ENCODE measurements around the gene GIPC3.
"Not testable (repeated sequence)": the region's sequence is repeated elsewhere in the genome, so short reads cannot be mapped to it uniquely, and the experiment has no call there.

GIPC3 gene

DNA sequence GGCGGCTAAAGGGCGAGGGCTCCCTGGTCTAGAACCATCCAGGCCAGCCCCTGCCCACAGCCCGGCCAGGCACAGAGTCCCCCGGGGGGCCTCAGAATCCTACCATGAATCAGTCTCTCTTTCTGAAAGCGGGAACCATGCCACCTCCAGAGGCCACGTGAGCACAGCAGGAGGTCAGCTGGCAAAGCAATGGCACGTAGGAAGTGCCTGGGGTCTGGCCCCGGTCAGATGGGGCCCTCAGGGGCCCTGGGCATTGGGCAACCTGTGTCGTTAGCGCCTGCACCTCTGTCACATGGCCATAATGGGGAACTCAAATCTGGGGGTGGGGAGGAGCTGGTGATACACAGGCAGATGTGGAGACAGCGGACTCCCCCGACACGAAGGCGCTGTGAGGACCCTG is 36.7 kb upstream of the GIPC3 start:
- DNase-seq: no peak
- in situ Hi-C loops (cut with HindIII; ENCODE audit: low pct_ligation_motif_present, low pct_unique_long_range_greater_than_20kb, low sequenced_read_pairs): no loop called here

DNA sequence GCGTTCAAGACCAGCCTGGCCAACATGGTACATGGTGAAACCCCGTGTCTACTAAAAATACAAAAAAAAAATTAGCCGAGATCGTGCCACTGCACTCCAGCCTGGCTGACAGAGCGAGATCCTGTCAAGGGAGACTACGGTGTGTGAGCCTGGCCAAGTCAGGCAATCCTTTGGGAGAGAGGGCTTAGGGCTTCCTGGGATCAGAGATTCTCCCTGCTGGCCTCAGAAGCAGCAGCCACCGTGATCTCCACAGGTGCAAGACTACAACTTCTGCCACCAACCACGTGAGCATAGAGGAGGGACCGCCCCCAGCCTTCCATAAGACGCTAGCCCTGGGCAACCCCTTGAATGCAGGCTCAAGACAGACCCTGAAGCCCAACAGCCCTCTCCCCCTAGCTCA is 35.5 kb upstream of the GIPC3 start:
- no peak for DNase-seq
- in situ Hi-C loops (cut with HindIII; ENCODE audit: low pct_ligation_motif_present, low pct_unique_long_range_greater_than_20kb, low sequenced_read_pairs): no loop called here

DNA sequence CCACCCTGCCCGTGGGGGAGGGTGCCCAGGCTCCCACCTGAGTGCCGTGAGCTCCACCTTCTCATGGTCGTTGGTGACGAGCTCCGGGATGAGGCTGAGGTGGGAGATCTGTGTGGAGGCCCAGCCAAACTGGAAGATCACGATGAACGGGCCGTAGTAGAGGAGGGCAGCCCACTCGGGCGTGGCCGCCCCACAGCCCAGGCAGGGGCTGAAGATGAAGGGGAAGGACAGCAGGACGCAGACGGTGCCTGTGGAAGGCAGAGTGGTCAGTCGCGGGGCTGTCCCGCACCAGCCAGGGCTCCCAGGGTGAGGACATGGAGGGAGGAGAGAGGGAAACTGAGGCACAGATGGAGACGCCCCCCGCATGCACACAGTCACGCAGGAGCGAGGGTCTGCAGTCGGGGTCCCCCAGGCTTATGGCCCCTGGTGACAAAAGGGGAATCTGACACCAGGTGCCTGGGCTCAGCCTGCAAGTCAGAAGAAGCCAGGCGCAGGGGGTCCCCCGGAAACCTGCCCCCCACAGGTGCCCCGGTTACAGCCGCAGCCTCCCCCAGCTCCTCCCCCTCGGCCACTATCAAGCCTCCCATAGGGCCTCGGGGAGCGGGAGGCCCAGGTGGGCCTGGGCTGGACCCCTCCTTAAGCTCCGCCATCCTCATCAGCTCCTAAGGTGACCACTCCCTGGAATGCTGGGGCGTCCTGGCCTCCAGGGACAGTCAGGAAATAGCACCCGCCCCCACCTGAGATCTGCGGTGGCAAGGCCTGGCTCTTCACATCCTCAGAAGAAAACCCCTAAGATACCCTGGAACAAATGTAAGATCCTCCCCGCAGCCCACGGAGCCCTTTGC is 34.1 kb upstream of the GIPC3 start:
- in situ Hi-C loops (cut with HindIII; ENCODE audit: low pct_ligation_motif_present, low pct_unique_long_range_greater_than_20kb, low sequenced_read_pairs): no loop called here
- no peak for DNase-seq

DNA sequence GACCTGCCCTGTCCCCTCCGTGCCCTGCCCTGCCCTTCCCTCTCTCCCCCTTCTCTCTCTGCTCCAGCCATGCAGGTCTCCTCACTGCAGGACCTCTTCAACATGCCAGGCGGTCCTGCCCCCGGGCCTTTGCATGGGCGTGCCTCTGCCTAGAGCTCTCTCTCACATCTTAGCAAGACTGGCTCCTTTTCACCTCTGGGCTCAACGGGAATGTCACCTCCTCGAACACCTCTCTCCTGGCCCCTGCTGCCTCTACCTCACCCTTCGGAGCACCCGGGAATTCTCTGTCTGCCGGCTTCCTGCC is 33.5 kb upstream of the GIPC3 start:
- no peak for DNase-seq

DNA sequence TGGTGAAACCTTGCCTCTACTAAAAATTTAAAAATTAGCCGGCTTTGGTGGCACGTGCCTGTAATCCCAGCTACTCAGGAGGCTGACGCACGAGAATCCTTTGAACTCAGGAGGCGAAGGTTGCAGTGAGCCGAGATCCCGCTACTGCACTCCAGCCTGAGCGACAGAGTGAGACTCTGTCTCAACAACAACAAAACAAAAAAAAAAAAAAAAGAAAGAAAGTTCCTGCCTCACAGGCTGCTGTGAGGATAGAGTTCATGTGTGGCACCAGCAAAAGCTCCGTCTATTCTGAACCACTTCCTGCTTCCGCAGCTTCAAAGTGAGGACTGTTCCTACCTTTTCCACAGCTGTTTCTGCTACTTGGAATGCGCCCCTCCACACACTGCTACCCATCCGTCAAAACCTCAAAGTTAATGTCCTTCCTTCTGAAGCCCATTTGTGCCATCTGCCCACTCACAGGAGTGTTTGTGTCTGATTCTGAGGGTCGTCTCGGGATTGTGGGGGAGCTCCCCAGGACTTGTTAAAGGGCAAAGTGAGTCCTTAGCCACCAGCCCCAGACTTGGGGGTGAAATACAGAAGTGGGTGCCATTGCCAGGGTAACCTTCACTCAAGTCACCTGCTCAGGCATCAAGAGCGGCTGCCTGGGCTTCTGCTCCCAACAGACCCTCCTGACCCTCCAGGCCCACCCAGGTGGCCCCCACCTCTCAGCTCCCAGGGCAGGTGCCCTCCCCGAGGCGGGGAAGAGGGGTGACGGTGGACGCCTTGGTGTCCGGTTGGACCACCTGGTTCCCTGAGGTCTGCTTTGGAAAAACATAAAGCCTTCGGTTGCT is 30.8 kb upstream of the GIPC3 start:
- in situ Hi-C loops (cut with HindIII; ENCODE audit: low pct_ligation_motif_present, low pct_unique_long_range_greater_than_20kb, low sequenced_read_pairs): no loop called here
- DNase-seq: no peak

More for the DNA sequence above, 33.5 kb upstream of the GIPC3 start:
- in situ Hi-C loops (cut with HindIII; ENCODE audit: low pct_ligation_motif_present, low pct_unique_long_range_greater_than_20kb, low sequenced_read_pairs): no loop called here

DNA sequence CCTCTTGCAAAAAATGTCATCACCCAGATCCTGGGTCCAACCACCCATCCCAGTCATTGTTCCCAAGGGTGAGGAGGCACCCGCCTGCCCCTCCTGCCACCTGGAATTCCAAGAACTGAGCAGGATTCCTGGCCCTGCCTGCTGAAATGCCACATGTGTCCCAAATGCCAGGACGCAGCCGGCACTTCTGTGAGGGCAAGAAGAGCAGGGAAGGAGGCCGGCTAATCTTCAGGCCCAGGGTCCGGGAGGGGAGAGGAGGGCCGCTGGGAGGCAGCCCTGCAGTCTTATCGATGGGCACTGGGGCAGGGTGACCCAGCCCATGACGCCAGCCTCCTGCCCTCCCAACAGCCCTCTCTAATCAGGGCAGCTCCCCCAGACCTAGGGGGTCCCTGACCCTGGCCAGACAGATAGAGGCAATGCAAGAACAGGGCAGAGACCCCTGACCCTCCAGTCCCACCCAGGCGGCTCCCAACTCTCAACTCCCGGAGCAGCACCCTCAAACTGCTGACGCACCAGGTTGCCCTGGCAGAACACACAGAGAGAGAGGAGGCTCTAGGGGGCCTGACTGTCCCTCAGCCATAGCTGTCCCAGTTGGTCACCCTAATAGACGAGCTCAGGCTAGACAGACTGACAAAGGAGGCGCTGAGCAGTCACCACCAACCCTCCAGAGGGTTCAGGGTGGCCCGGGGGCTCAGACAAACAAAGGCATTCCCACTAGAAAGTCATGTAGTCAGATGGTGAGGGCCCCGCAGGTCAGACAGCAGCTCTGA is 29.4 kb upstream of the GIPC3 start:
- in situ Hi-C loops (cut with HindIII; ENCODE audit: low pct_ligation_motif_present, low pct_unique_long_range_greater_than_20kb, low sequenced_read_pairs): no loop called here

DNA sequence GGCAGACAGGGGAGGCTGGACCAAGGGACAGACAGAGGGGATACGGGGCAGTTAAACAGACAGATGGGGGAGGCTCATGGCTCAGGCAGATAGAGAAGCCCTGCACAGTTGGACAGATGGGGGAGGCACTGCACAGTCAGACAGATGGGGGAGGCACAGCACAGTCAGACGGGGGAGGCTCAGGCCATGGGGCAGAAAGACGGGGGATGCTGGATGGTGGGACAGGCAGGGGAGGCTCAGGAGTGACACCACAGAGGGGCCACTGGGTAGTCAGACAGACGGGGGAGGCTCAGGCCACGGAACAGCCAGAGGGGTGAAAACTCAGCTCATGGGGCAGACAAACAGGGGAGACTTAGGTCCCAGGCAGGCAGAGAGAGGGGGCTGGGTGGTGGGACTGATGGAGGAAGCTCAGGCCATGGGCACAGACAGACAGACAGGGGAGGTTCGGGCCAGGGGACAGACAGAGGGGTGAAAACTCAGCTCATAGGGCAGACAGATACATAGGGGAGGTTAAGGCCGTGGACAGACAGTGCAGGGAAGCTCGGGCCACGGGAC is 28.8 kb upstream of the GIPC3 start:
- in situ Hi-C loops (cut with HindIII; ENCODE audit: low pct_ligation_motif_present, low pct_unique_long_range_greater_than_20kb, low sequenced_read_pairs): no loop called here
- no peak for DNase-seq

More for the DNA sequence above, 29.4 kb upstream of the GIPC3 start:
- DNase-seq: no peak

DNA sequence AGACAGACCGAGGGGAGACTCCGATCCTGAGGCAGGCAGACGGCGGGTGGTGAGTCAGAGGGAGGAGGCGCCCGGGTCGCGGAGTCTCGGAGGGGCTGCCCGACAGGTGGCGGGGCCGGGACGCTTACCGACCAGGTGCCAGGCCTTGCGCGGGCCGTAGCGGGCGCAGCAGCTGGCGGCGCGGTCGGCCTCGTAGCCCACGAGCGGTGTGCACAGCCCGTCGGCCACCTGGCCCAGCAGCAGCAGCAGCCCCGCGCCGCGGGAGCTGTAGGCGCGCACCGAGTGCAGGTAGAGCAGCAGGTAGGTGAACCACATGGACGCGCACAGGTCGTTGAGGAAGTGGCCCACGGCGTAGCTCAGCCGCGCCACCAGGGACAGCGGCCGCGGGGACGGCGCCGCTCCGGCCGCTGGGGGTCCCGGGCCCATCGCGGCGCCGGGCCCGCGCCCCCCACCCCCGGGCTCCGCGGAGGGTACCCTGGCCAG is 28.3 kb upstream of the GIPC3 start:
- DNase-seq: peak; percentile 44
- in situ Hi-C loops (cut with HindIII; ENCODE audit: low pct_ligation_motif_present, low pct_unique_long_range_greater_than_20kb, low sequenced_read_pairs): no loop called here

DNA sequence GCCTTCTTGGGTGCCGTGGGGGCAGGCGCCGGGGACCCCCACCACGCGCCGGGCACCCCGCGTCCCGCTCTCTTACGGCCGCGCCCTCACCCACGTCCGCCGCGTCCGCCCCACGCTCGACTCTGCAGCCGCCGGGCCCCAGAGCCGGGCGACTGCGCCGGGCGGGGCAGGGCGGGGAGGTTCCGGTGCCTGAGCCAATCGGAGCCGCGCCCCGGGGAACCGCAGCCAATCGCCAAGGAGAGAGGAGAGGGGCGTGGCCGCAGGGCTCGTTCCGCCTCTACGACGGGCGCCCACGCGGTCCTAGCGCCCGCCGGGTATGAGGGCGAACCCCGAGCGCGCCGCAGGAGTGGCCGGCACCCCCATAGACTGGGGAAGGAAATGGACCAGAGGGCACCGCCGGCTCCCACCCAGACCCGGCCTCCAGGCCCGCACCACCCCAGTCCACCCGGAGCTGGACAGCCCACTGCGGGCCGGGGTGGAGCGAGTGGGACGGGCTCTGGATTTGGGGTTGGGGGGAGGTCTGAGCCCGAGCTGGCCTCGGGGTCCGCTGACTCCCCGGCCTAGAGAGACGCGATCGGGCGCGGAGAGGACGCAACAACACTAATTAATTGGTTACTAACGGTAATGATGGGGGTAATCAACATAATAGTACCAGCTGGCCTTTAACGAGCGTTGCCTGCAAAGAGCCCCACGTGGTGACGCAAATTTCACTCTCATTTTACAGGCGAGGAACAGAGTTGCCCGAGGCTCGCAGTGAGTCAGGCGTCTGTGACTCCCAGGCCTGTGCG is 27.6 kb upstream of the GIPC3 start, which contains the start of gene MFSD12:
Gene MFSD12 (minus strand): TSS at position 126 of the 788 bp plus-strand sequence. CDS start 183 bp downstream, outside the sequence.
- peak; percentile 88 for DNase-seq
- in situ Hi-C loops (cut with HindIII; ENCODE audit: low pct_ligation_motif_present, low pct_unique_long_range_greater_than_20kb, low sequenced_read_pairs): no loop called here

DNA sequence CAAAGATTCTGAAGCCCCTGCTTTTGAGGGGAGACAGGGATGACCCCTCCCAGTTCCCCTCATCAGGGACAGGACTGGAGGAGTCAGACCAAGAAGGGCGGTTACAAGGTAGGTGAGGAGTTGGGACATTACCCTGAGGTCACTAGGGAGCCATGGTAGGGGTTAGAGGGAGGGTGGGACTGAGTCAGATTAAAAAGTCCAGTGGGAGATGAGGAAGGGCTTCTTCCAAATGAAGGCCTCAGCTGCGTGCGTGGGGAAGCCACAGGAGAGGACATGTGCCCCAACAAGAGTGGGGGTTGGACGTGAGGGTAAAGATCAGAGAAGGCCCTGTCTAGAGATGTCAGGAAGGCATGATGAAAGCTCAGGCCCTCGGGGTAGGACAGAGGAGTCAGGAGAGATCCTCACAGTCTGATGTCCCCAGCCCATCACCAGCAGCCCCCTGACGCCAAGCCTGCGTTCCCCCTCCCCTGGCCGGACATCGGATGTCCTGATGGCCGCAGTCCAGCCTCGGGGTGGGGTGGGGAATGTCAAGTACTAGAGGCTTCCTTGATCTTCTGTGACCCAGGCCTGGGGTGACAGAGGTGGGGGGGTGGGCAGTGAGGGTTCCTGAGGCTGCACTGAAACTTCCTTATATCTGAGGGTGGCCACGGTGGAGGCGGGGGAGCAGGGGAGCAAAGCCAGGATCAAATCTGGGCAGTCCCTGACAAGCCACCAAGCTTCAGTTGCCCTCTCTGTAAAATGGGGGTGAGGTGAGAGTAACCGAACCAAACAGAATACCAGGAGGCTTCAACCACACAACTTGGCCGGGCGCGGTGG is 21.4 kb upstream of the GIPC3 start:
- in situ Hi-C loops (cut with HindIII; ENCODE audit: low pct_ligation_motif_present, low pct_unique_long_range_greater_than_20kb, low sequenced_read_pairs): no loop called here
- no peak for DNase-seq

DNA sequence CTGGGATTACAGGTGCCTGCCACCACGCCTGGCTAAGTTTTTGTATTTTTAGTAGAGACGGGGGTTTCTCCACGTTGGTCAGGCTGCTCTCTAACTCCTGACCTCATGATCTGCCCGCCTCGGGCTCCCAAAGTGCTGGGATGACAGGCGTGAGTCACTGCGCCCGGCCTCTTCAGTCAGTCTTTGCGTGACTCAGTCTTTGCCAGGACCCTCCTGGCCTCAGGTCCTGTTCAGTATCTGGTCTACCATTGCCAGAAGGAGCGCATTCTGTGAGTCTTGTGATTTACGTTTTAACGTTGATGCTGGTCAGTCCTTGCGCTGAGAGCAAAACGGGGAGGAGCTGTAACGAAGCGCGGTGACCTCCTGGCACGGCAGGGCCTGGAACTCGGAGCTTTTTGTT is 20.1 kb upstream of the GIPC3 start:
- in situ Hi-C loops (cut with HindIII; ENCODE audit: low pct_ligation_motif_present, low pct_unique_long_range_greater_than_20kb, low sequenced_read_pairs): no loop called here
- peak; percentile 72 for DNase-seq

DNA sequence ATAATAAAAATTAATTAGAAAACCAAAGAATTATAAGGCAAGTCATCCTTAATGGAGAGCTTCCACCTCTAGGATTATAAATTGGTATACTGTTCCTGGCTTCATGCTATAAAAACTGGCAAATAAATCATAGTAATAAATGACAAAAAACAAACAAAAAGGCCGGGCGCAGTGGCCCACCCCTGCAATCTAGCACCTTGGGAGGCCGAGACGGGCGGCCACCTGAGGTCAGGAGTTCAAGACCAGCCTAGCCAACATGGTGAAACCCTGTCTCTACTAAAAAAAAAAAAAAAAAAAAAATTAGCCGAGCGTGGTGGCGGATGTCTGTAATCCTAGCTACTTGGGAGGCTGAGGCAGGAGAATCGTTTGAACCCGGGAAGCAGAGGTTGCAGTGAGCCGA is 15.2 kb upstream of the GIPC3 start:
- in situ Hi-C loops (cut with HindIII; ENCODE audit: low pct_ligation_motif_present, low pct_unique_long_range_greater_than_20kb, low sequenced_read_pairs); DNase-seq: not testable (repeated sequence)

DNA sequence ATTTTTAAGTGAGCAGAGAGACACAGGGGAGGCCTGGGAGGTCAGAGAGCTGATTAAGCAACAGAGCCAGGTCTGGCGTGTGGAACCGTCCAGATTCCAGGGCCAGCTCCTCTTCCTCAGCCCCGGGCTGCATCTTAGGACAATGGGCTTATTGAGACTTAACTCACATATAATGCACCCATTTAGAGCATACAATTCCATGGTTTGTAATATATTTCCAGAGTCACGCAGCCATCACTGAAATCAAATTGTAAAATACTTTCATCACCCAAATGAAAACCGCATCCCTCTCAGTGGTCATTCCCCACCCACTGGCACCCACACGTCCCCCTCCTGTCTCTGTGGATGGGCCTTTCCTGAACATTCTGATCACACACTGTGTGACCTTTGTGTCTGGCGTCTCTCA is 14.7 kb upstream of the GIPC3 start:
- in situ Hi-C loops (cut with HindIII; ENCODE audit: low pct_ligation_motif_present, low pct_unique_long_range_greater_than_20kb, low sequenced_read_pairs): no loop called here
- DNase-seq: no peak

DNA sequence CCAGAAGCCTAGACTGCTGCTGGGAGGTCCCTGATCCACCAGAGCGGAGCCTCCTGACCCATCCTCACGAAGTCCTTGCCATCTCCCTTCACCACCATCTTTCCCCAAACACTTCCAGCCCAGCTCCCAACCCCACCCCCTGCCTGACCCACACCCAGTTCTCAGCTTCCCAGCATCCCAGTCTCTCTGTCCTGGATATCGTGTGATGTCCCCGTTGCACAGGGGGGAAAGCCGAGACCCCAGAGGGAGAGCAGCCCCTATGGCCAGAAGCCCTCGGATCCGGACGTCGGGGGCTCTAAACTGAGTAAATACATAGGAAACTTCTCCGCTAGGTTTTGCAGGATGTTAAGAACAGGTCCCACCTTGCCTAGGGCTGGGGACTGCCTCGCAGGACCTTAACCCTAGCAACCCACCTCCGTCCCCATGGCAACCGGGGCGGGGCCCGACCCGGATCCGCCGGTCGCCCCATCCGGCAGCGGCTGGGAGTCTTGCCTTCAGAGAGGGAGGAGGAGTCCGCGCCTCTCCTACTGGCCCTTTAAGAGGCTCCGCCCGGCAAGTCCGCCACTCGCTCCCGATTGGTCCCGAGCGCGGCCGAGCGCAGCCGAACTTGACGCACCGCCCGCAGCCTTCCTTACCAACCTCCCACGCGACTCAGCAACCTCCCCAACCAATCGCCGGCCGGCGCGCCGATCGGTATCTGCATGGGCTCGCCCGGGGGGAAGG is 13.0 kb upstream of the GIPC3 start:
- in situ Hi-C loops (cut with HindIII; ENCODE audit: low pct_ligation_motif_present, low pct_unique_long_range_greater_than_20kb, low sequenced_read_pairs): no loop called here

DNA sequence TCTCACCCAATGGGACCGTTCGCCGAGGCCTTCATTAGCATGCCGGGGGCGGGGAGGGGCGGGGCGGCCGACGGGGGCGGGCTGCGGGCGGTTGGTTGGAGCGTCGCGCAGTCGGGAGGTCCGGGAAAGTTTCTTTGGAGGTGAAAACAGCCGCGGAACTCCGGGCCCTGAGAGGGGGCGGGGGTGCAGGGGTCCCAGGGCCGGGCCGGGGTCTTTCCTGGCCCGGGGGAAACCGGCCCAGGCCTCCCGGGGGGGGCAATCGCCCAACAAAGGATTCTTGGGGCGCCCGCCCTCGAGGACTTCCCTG is 12.5 kb upstream of the GIPC3 start, which contains the start of gene HMG20B:
Gene HMG20B (plus strand): TSS at position 90 of the 307 bp plus-strand sequence. CDS start 366 bp downstream, outside the sequence.
- in situ Hi-C loops (cut with HindIII; ENCODE audit: low pct_ligation_motif_present, low pct_unique_long_range_greater_than_20kb, low sequenced_read_pairs): no loop called here
- no peak for DNase-seq

More for the DNA sequence above, 13.0 kb upstream of the GIPC3 start:
- DNase-seq: peak; percentile 98

DNA sequence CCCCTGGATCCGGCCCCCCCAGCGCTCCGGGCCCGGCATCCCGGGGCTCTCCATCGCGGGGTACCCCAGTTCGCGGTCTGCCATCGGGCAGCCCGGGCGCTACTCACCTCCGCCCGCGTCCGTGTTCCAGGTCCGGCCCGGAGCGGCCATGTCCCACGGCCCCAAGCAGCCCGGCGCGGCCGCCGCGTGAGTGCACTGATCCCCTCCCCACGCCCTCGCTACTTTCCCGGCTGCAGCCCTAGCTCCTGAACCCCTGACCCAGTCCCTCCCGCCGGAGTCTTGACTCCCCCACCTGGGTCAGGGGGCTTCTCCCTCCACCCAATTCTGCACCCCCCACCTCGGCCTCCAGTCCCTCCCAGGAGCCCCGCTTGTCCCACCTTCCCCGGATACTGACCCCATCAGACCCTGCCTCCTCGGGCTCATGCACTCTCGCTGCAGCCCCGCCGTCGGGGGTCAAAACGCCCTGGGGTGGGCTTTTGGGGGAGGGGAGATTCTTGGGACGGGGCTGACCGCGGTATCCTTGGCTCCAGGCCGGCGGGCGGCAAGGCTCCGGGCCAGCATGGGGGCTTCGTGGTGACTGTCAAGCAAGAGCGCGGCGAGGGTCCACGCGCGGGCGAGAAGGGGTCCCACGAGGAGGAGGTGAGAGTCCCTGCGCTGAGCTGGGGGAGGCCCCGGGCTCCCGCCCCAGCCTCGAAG is 12.0 kb upstream of the GIPC3 start:
- DNase-seq: no peak
- in situ Hi-C loops (cut with HindIII; ENCODE audit: low pct_ligation_motif_present, low pct_unique_long_range_greater_than_20kb, low sequenced_read_pairs): no loop called here
